Measurements from ENCODE around the gene LY9. TPM values are rescaled to one million over a fixed set of nuclear protein-coding genes. Genes with fewer than 3 reads are reported as not detected.

LY9 gene
- total RNA-seq, 4 donors from 2014 or later = 0.22 to 3.0 (median 1.9) TPM; not detected in 1

- H3K27me3 ChIP-seq = no peaks in the 10 kb centered on the region
- no peak for DNase-seq (ENCODE audit: low spot score in 2 of 2)
- H3K27ac ChIP-seq = no peak overlapping the region
- no peak overlapping the region for H3K4me3 ChIP-seq
- H3K4me1 ChIP-seq = no peaks in the 10 kb centered on the region
- H3K9me3 ChIP-seq = no peaks in the 10 kb centered on the region
- WGBS, 2 donors = 74 to 78% methylated on average over 5 of the region's 5 CpGs
- TF ChIP-seq EP300 (IDR thresholded peaks at IDR 0.05) (no peak), CTCF (IDR thresholded peaks at IDR 0.05) (no peak), POLR2A (IDR thresholded peaks at IDR 0.05) (no peak)
- no peaks in the 10 kb centered on the region for H3K36me3 ChIP-seq
These were observed 54.6 kb downstream of the LY9 start for GRCh38 chr1:160850541-160850940.

GRCh38 chr1:160850993-160851392 lies 55.0 kb downstream of the LY9 start:
- Histone ChIP-seq H3K9me3 (no peaks in the 10 kb centered on the region), H3K27ac (no peak overlapping the region), H3K27me3 (no peaks in the 10 kb centered on the region), H3K4me1 (no peaks in the 10 kb centered on the region), H3K36me3 (no peaks in the 10 kb centered on the region), H3K4me3 (no peak overlapping the region)
- WGBS, 2 donors = 88% methylated on average over 8 of the region's 8 CpGs
- no peak for TF ChIP-seq CTCF (IDR thresholded peaks at IDR 0.05)
- TF ChIP-seq EP300 (IDR thresholded peaks at IDR 0.05) = no peak
- TF ChIP-seq POLR2A (IDR thresholded peaks at IDR 0.05) = no peak
- no peak for DNase-seq (ENCODE audit: low spot score in 2 of 2)

- no peaks in the 10 kb centered on the region for H3K27me3 ChIP-seq
- TF ChIP-seq POLR2A (IDR thresholded peaks at IDR 0.05) (no peak), EP300 (IDR thresholded peaks at IDR 0.05) (no peak), CTCF (IDR thresholded peaks at IDR 0.05) (no peak)
- no peak overlapping the region for H3K27ac ChIP-seq
- H3K36me3 ChIP-seq = no peaks in the 10 kb centered on the region
- no peaks in the 10 kb centered on the region for H3K9me3 ChIP-seq
- no peak overlapping the region for H3K4me3 ChIP-seq
- 90 to 91% methylated on average over 3 of the region's 3 CpGs for WGBS, 2 donors
- H3K4me1 ChIP-seq = no peaks in the 10 kb centered on the region
- no peak for DNase-seq (ENCODE audit: low spot score in 2 of 2)
These were observed 57.0 kb downstream of the LY9 start for GRCh38 chr1:160853014-160853413.

- no peaks in the 10 kb centered on the region for H3K9me3 ChIP-seq
These were observed 57.8 kb downstream of the LY9 start for GRCh38 chr1:160853754-160854153.

More at GRCh38 chr1:160853754-160854153, 57.8 kb downstream of the LY9 start:
- 81 to 86% methylated on average over 2 of the region's 2 CpGs for WGBS, 2 donors
- Histone ChIP-seq H3K4me3 (no peak overlapping the region), H3K27me3 (no peaks in the 10 kb centered on the region), H3K27ac (no peak overlapping the region), H3K4me1 (no peaks in the 10 kb centered on the region), H3K36me3 (no peaks in the 10 kb centered on the region)
- TF ChIP-seq POLR2A (IDR thresholded peaks at IDR 0.05) (no peak), CTCF (IDR thresholded peaks at IDR 0.05) (no peak), EP300 (IDR thresholded peaks at IDR 0.05) (no peak)
- no peak for DNase-seq (ENCODE audit: low spot score in 2 of 2)

Data from tibial nerve (tissue), 4 donors.